GM18511 (cell line): ENCODE results near the gene SEPTIN7.

ENCODE experiments used
- ATAC-seq: cut with Tn5 transposase; IDR thresholded peaks from one replicate; pipeline ENCODE4 v1.9.1; 2021; ENCODE audit warnings: mild to moderate bottlenecking, moderate library complexity; ENCODE audit not compliant: unreplicated experiment

The SEPTIN7 gene

GRCh38 chr7:35785250-35785649, 15.6 kb upstream of the SEPTIN7 start:
- ATAC-seq = no peak

GRCh38 chr7:35787925-35788324, 12.9 kb upstream of the SEPTIN7 start:
- no peak for ATAC-seq

GRCh38 chr7:35792472-35792871, 8.4 kb upstream of the SEPTIN7 start:
- ATAC-seq = no peak

- no peak for ATAC-seq
Observed at GRCh38 chr7:35792873-35793489, 7.9 kb upstream of the SEPTIN7 start.

DNA sequence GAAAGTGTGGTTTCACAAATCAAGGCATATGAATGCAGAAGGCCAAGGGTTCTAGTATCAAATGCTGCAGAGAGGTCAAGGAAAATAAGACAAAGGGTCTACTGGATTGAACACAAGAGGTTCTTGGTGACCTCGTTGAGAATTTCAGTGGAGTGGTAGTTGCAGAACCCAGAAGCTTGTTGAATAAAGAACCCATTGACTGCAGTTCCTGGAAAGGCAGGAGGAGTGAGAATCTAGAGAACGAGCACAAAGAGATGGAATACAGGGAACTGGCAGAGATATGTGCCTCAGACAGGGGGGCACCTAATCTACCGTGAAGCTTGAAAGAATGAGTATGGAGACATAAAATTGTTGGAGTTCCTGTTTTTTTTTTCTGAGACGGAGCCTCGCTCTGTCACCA, 3.5 kb upstream of the SEPTIN7 start:
- ATAC-seq = no peak

GRCh38 chr7:35799846-35800717, 775 bp upstream of the SEPTIN7 start:
- ATAC-seq = peak; percentile 59

GRCh38 chr7:35801392-35802101, 690 bp downstream of the SEPTIN7 start:
- peak; percentile 33 for ATAC-seq

DNA sequence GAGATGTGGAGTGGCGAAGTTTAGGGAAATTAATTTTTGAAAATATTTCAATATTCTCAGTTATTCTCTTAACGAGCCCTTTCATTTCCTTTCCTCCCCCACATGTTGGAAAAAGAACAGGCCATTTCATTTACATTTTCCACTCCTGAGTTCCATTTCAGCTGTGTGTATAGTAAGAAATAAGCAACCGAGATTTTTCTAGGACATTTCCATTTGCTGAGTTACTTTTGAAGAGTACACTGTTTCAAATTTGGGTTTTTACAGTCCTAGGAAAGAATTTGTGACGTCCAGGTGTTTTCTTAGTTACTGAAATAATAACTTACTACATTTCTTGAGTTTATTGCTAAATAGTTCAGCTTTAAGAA, 1.2 kb downstream of the SEPTIN7 start:
- ATAC-seq = no peak

DNA sequence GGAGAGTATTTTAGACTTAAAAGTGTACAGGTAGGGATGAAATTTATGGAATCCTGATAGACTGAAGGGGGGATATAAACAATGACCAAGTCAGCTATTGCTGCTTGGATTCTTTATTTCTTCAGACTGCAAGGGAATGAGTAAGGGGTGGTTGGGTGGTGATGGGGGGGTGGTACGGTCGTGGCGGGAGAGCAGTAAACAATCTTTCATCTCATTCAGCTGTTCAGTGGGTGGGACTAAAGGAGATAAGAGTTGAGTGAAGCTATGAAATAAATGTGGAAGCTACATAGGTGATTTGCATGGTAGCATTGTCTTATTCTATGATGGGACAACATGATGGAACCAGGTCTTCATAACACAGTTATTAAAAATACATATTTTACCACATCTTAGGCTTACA, 1.8 kb downstream of the SEPTIN7 start:
- ATAC-seq = no peak

DNA sequence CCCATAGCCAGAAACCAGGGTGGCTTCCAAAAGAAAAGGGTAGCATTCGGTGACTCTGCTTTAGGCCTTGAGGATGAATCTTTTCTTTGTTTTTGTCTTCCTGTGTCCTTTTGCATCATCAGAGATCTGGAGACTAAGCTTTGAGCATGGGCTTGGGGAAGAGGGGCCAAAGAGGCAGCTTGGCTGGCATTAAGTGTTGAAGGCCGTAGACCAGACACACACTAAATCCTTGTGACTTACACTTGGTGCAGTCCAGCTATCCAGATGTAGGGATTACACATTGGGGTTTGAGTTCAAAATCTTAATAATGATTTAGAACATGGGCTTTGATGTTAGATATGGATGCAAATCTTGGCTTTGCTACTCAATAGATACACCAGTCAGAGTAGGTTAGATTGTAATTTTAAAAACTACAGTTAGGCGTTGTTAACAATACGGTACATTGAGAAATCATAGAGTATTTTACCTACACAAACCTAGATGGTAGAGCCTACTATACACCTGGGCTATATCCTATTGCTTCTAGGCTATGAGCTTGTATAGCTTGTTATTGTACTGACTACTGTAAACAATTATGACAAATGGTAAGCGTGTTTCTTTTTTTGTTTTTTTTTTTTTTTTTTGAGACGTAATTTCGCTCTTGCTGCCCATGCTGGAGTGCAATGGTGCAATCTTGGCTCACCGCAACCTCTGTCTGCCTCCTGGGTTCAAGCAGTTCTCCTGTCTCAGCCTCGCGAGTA, 3.5 kb downstream of the SEPTIN7 start:
- no peak for ATAC-seq

GRCh38 chr7:35805876-35806275, 5.0 kb downstream of the SEPTIN7 start:
- ATAC-seq = no peak

DNA sequence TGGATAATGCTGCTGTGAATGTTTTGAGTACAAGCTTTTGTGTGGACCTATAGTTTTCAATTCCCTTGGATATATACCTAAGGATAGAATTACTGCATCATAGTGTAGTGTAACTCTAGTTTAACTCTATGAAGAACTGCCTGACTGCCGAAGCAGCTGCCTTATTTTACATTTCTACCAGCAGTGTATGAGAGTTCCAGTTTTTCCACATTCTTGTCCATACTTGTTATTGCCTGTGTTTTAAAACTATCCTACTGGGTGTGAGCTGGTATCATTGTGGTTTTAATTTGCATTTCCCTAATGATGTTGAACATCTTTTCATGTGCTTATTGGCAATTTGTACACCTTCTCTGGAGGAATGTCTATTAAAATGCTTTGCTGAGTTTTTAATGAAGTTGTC, 15.7 kb downstream of the SEPTIN7 start:
- no peak for ATAC-seq

- no peak for ATAC-seq
Observed at GRCh38 chr7:35817181-35817580, 16.3 kb downstream of the SEPTIN7 start.

GRCh38 chr7:35817930-35818329, 17.1 kb downstream of the SEPTIN7 start:
- ATAC-seq = no peak

- no peak for ATAC-seq
Observed at GRCh38 chr7:35818513-35818912, 17.7 kb downstream of the SEPTIN7 start.

- ATAC-seq = no peak
Observed at GRCh38 chr7:35819310-35819709, 18.5 kb downstream of the SEPTIN7 start.

GRCh38 chr7:35819954-35820703, 19.3 kb downstream of the SEPTIN7 start:
- ATAC-seq = no peak

DNA sequence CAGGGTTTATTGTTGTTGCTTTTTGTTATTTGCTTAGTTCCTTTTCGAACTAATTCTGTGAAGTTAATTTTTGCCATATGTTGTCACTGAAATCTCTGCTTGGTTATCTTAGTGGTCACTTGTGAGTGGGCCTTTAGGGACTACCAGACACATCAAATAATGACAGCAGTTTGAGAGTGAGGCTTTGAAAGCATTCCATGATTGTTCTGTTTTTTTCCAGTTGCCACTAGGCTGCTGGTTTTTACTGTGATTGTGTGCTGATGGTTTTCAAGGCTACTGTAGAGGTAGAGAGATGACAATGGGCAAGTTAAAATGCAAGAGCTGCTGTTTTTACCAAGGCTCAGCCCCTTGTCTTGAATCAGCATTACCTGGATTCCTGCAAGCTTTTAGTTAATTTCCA, 20.0 kb downstream of the SEPTIN7 start:
- no peak for ATAC-seq

DNA sequence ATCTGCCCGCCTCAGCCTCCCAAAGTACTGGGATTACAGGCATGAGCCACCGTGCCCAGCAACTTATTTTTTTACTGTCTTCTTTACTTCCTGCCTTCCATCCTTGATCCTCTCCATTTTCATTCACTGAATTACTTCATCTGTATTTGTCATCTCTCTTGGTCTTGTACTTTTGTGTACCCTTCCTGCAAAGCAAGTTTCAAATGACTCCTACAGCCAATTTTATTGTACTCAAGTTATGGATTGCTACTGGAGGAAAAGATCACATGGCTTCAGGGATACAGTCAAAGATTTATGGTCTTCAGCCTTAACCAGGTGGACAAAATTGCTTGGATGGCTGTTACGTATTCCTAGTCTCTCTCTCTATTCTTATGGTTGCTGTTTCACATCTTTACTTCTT, 22.6 kb downstream of the SEPTIN7 start:
- ATAC-seq = no peak

- no peak for ATAC-seq
Observed at GRCh38 chr7:35825974-35826373, 25.1 kb downstream of the SEPTIN7 start.

DNA sequence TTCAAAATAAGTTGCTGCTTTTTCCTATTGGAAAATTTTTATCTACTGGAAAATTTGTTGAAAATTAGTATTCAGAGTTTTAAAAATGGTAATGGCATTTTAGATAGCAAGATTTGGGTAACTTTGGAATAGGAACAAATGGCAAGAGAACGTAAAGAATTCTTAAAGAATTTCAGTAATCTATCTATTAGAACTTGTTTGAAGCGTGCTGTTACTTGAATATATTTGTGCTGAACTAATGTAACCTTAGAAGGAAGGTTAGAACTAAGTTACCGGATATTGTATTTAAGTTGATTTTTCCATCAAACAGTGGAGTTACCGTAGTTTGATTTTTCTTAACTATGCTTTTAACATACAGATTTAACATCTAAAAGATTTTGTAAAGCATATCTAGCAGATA, 25.9 kb downstream of the SEPTIN7 start:
- ATAC-seq = no peak
